ENCODE data around the gene AIFM1.
A peak's percentile ranks its signal among the peaks of the same experiment; 100 is the strongest.

Gene AIFM1

GRCh38 chrX:130197464-130197863, 31.8 kb upstream of the AIFM1 start:
- Mint-ChIP-seq H3K9me3 (peaks cover 2% of the 10 kb centered on the region), H3K27ac (no peak overlapping the region), H3K36me3 (ENCODE audit: low read depth) (peaks cover 5% of the 10 kb centered on the region), H3K4me3 (no peak overlapping the region), H3K27me3 (ENCODE audit: low read depth) (peaks cover under 1% of the 10 kb centered on the region), H3K4me1 (peaks cover under 1% of the 10 kb centered on the region)
- TF ChIP-seq CTCF (IDR thresholded peaks at IDR 0.05; ENCODE audit: unreplicated experiment in 3 of 3): no peak

- Mint-ChIP-seq H3K4me1 (peaks cover 4% of the 10 kb centered on the region), H3K4me3 (no peak overlapping the region), H3K27ac (no peak overlapping the region), H3K36me3 (ENCODE audit: low read depth) (peaks cover 5% of the 10 kb centered on the region), H3K9me3 (peaks cover 2% of the 10 kb centered on the region), H3K27me3 (ENCODE audit: low read depth) (peaks cover 3% of the 10 kb centered on the region)
- no peak for TF ChIP-seq CTCF (IDR thresholded peaks at IDR 0.05; ENCODE audit: unreplicated experiment in 3 of 3)
Observed at GRCh38 chrX:130196466-130196865, 30.8 kb upstream of the AIFM1 start.

GRCh38 chrX:130190801-130191200, 25.2 kb upstream of the AIFM1 start:
- H3K4me3 Mint-ChIP-seq: no peak overlapping the region
- peaks cover 10% of the 10 kb centered on the region for H3K4me1 Mint-ChIP-seq
- no peak for TF ChIP-seq CTCF (IDR thresholded peaks at IDR 0.05; ENCODE audit: unreplicated experiment in 3 of 3)
- H3K27me3 Mint-ChIP-seq (ENCODE audit: low read depth): peaks cover 3% of the 10 kb centered on the region
- H3K9me3 Mint-ChIP-seq: peaks cover 3% of the 10 kb centered on the region
- no peak overlapping the region for H3K27ac Mint-ChIP-seq
- H3K36me3 Mint-ChIP-seq (ENCODE audit: low read depth): no peaks in the 10 kb centered on the region

GRCh38 chrX:130186651-130187050, 21.0 kb upstream of the AIFM1 start:
- Mint-ChIP-seq H3K4me3 (no peak overlapping the region), H3K27me3 (ENCODE audit: low read depth) (peaks cover 4% of the 10 kb centered on the region), H3K27ac (peak overlapping the region in 2 of 3 experiments; percentile 21 to 74), H3K9me3 (peaks cover 7% of the 10 kb centered on the region), H3K4me1 (peaks cover 6% of the 10 kb centered on the region), H3K36me3 (ENCODE audit: low read depth) (no peaks in the 10 kb centered on the region)
- TF ChIP-seq CTCF (IDR thresholded peaks at IDR 0.05; ENCODE audit: unreplicated experiment in 3 of 3): no peak

GRCh38 chrX:130184857-130185256, 19.2 kb upstream of the AIFM1 start:
- Mint-ChIP-seq H3K36me3 (ENCODE audit: low read depth) (no peaks in the 10 kb centered on the region), H3K4me3 (no peak overlapping the region), H3K9me3 (peaks cover 8% of the 10 kb centered on the region), H3K4me1 (peaks cover 8% of the 10 kb centered on the region), H3K27ac (no peak overlapping the region), H3K27me3 (ENCODE audit: low read depth) (peaks cover 4% of the 10 kb centered on the region)
- no peak for TF ChIP-seq CTCF (IDR thresholded peaks at IDR 0.05; ENCODE audit: unreplicated experiment in 3 of 3)

GRCh38 chrX:130184168-130184567, 18.5 kb upstream of the AIFM1 start:
- H3K27me3 Mint-ChIP-seq (ENCODE audit: low read depth): peaks cover 4% of the 10 kb centered on the region
- no peaks in the 10 kb centered on the region for H3K36me3 Mint-ChIP-seq (ENCODE audit: low read depth)
- peaks cover 15% of the 10 kb centered on the region for H3K4me1 Mint-ChIP-seq
- H3K4me3 Mint-ChIP-seq: no peak overlapping the region
- peaks cover 10% of the 10 kb centered on the region for H3K9me3 Mint-ChIP-seq
- H3K27ac Mint-ChIP-seq: no peak overlapping the region
- no peak for TF ChIP-seq CTCF (IDR thresholded peaks at IDR 0.05; ENCODE audit: unreplicated experiment in 3 of 3)
